Activated CD4-positive, CD25-positive, alpha-beta regulatory T cell treated with anti-CD3 and anti-CD28 coated beads, Interleukin-2, amount 50 U/mL, for 16 hours (primary cell): ENCODE measurements around the gene ADSS1.

Source experiments
- DNase-seq: peaks from one replicate; pipeline ENCODE4 v3.0.0-alpha.2; 2020; ENCODE audit warnings: low read depth, low spot score

Gene ADSS1

GRCh38 chr14:104782086-104782807 lies 58.2 kb downstream of the ADSS1 start:
- no peak for DNase-seq

DNA sequence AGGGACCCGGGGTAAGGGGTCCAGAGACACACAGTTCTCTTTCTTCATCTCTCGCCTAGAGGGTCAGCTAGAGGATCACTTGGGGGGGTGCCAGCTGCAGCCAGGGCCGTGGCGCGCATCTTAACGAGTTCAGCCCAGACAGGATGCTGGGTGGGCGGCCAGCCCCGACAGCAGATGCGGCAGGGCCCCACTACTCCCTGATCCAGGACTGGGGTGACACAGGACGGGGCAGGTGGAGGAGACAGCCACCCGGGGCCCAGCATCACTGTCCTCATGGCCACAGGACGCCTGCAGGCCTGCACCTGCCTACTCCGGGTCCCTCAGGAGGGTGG lies 58.7 kb downstream of the ADSS1 start:
- DNase-seq: no peak

DNA sequence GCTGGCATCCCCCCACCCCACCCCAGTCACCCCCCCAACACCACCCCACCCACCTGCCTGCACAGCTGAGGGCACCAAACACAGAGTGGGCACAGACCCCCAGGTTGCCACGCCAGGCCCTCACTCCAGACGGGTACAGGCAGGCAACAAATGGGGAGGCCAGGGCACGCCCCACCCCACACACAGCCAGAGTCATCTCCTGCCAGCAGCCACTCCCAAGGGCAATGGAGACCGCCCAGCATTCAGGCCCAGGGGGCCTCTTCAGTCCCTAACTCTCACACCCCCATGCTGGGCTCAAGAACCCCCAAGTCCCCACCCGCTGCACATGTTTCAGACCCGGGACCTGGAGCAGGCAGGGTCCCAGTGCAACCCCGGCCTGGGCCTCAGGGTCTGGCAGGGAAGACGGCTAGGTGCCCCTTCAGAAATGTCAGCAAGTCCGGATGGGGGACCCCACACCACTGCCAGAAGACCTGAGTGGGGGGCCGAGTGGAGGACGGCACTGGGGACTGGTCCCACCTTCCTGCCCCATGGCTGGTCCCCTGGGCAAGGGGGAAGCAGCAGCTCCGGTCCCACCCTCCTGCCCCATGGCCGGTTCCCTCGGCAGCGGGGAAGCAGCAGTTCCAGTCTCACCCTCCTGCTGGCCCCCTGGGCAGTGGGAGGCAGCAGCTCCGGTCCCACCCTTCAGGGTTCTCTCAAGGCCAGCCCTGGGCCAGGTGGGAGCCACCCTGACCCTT lies 59.6 kb downstream of the ADSS1 start:
- no peak for DNase-seq

DNA sequence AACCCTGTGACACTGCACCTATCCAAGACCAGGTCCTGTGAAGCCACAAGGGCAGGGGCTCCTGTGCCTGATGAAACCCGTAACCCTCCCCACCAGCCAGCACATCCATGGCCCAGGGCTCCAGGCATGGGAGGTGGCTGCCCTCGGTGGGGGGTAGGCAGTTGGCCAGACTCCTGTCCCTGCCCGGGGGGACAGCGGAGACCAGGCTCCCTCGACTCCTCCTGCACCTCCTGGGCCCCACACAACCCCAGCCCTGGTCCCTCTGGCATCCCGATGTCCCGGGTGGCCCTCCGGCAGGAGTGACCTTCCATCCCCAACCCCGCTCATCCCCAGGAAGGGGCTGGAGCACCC lies 60.2 kb downstream of the ADSS1 start:
- DNase-seq: no peak

- no peak for DNase-seq
These were observed 61.0 kb downstream of the ADSS1 start for GRCh38 chr14:104784846-104785707.

DNA sequence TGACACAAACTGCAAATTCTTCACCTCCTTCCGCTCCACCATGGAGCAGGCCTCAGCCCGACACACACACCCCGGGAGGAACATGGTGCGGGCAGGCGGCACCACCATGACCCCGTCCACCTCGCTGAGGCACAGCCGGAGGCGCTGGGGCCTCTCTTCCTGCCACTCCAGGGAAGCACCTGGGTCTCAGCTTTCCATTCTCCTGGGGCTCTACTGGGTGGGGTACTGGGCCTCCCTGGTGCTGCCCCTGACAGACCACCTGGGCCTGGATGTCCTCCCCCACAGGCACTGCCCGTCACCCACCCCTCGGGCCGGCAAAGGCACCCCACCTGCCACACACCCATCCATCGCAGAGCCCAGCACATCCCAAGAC lies 61.7 kb downstream of the ADSS1 start:
- DNase-seq: no peak

- DNase-seq: no peak
These were observed 62.1 kb downstream of the ADSS1 start for GRCh38 chr14:104786091-104786586.

- DNase-seq: no peak
These were observed 63.0 kb downstream of the ADSS1 start for GRCh38 chr14:104786726-104787675.

GRCh38 chr14:104787736-104788135 lies 63.7 kb downstream of the ADSS1 start:
- DNase-seq: no peak

- no peak for DNase-seq
These were observed 64.3 kb downstream of the ADSS1 start for GRCh38 chr14:104788161-104788818.

DNA sequence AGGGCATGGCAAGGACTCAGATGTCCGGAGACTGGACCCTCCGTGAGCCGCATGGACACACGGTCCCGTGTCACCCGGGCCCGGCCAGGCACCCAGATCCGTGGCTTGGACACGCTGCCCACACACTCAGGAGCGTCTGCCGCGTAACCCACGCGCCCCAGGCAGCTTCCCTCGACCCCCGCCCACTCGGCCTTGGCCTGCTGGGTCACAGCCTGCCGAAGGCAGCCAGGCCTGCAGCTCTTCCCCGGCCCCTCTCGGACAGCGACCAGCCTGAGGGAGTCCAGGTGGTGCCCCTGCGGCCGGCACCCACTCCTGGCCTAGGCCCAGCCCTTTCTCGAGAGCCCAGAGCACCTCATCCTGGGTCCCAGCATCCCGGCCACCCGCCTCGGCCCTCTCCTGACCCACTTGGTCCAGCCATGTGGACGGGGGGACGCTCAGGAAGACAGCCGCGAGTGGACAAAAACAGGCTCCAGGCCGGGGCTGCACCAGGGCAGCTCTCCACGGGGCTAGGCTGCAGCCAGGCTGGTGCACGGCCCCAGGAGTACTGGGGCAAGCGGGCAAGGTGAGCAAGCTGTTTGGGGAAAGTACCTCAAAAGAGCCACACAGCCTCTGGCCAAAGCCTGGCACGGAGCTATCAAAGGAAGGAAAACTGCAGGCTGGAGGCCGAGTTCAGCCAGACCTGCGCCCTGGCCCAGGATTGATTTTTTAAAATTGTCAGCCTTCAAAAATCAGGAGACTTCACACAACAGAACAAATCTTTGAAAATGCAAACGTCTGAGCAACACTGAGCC lies 65.0 kb downstream of the ADSS1 start:
- no peak for DNase-seq

DNA sequence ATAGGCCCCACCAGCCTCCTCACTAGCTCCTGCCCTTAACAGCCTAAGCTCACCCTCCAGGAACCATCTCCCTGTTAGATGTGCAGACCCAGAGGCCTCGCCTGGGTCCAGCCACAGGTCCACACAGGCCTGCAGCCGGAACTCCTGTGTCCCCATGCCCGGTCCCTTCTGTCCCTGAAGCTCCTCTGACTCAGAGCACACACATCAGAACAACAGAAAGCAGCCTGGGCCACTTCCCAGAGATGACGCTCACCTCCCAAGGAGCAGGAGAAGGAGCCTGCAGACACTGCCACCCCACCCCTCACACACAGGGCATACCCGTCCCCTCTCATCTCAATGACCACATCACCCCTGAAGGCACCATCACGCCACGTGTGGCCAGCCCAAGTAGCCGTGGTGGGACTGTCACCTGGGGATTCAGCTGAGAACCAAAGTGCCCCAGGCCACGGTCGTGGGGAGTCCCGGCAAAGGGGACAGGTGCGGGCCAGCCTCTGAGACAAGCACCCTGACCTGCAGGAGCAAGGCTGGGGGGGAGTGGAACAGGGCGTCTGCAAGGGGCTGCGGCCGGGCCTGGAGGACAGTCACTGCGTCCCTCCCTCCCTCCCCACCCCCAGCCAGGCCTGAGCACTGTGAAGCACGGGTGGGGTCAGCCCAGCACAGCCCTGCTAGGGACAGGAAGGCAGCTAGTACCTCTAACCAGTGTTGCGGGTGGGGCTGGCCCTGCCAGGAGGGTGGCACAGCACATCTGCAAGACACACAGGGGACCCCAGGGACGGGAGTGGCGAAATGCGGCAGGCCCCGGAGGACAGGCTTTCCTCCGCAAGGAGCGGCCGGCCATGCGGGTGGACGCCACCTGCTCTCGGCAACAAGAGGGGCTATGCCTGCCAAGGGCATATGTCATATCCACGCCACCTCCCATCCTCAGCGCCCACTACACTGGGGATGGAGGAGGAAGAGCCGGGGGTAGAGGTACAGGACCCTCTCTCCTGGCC lies 66.0 kb downstream of the ADSS1 start:
- no peak for DNase-seq

GRCh38 chr14:104791425-104791824 lies 67.4 kb downstream of the ADSS1 start:
- no peak for DNase-seq

DNA sequence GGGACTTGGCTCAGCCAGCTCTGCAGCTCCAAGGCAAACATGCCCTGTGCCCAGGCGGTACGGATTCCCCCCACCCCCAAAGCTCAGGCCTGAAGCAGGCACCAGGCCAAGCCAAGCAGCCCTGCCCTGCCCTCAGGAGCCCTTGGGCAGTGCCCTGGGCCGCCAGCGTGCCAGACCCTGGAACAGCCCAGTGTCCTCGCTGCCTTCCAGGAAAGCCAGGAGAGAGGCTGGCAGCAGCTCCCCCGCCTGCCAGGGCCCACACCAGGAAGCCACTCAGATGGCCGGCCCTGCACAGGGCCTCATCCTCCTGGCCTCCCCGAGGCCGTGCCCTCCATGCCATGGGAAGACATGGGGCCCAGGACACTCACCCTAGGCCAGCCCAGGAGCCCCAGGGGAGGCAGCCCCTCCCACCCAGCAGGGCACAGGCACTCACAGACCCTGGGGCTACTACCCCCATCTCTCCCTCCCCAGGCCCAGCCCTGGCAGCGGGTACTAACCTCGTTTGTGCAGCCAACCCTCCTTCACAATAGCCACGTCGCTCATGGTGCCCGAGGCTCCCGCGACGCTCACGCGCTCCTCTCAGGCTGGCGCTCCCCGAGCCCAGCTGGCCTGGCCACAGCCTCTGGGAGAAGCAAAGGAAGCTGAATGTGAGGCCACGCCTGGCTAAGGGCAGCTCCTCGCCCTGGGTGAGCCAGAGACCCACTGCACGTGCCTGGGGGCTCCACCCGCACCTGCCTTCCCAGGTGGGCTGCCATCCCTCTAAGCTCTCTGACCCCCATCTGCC lies 68.3 kb downstream of the ADSS1 start:
- DNase-seq: no peak

- no peak for DNase-seq
These were observed 69.1 kb downstream of the ADSS1 start for GRCh38 chr14:104792945-104793702.

GRCh38 chr14:104793703-104793959 lies 69.6 kb downstream of the ADSS1 start:
- DNase-seq: no peak

- DNase-seq: no peak
These were observed 70.1 kb downstream of the ADSS1 start for GRCh38 chr14:104794099-104794498.

- no peak for DNase-seq
These were observed 70.6 kb downstream of the ADSS1 start for GRCh38 chr14:104794631-104794992.
